ENCODE measurements around the gene CUX1.
A peak's percentile ranks its signal among the peaks of the same experiment; 100 is the strongest.

CUX1 gene

GRCh38 chr7:101923602-101923985 lies 106.2 kb downstream of the CUX1 start:
- Histone ChIP-seq H3K9me3 (no peaks in the 10 kb centered on the region), H3K4me3 (ENCODE audit: low read depth in 1 of 2, low read length in 1 of 2) (no peak overlapping the region), H3K27ac (no peak overlapping the region), H3K27me3 (no peaks in the 10 kb centered on the region), H3K36me3 (peaks cover 22% of the 10 kb centered on the region), H3K4me1 (ENCODE audit: control insufficient read depth in 1 of 2, insufficient read depth in 1 of 2, low read depth in 1 of 2, low read length in 1 of 2) (peaks cover 5 to 8% of the 10 kb centered on the region in 2 experiments)
- TF ChIP-seq CTCF (IDR thresholded peaks at IDR 0.05) = no peak

GRCh38 chr7:101924171-101924570 lies 106.7 kb downstream of the CUX1 start:
- Histone ChIP-seq H3K4me3 (ENCODE audit: low read depth in 1 of 2, low read length in 1 of 2) (no peak overlapping the region), H3K27ac (no peak overlapping the region), H3K27me3 (no peaks in the 10 kb centered on the region), H3K36me3 (peaks cover 16% of the 10 kb centered on the region), H3K9me3 (no peaks in the 10 kb centered on the region), H3K4me1 (ENCODE audit: control insufficient read depth in 1 of 2, insufficient read depth in 1 of 2, low read depth in 1 of 2, low read length in 1 of 2) (peaks cover 5 to 8% of the 10 kb centered on the region in 2 experiments)
- no peak for TF ChIP-seq CTCF (IDR thresholded peaks at IDR 0.05)

GRCh38 chr7:101926265-101926664 lies 108.8 kb downstream of the CUX1 start:
- Histone ChIP-seq H3K9me3 (no peaks in the 10 kb centered on the region), H3K27me3 (no peaks in the 10 kb centered on the region), H3K4me3 (ENCODE audit: low read depth in 1 of 2, low read length in 1 of 2) (no peak overlapping the region), H3K4me1 (ENCODE audit: control insufficient read depth in 1 of 2, insufficient read depth in 1 of 2, low read depth in 1 of 2, low read length in 1 of 2) (peaks cover 5 to 8% of the 10 kb centered on the region in 2 experiments), H3K27ac (no peak overlapping the region), H3K36me3 (peaks cover 10% of the 10 kb centered on the region)
- TF ChIP-seq CTCF (IDR thresholded peaks at IDR 0.05) = no peak

- peak overlapping the region; percentile 9 for H3K27ac ChIP-seq
- H3K27me3 ChIP-seq = no peaks in the 10 kb centered on the region
- no peak overlapping the region for H3K4me3 ChIP-seq (ENCODE audit: low read depth in 1 of 2, low read length in 1 of 2)
- H3K9me3 ChIP-seq = no peaks in the 10 kb centered on the region
- H3K4me1 ChIP-seq (ENCODE audit: control insufficient read depth in 1 of 2, insufficient read depth in 1 of 2, low read depth in 1 of 2, low read length in 1 of 2) = peaks cover 5 to 8% of the 10 kb centered on the region in 2 experiments
- TF ChIP-seq CTCF (IDR thresholded peaks at IDR 0.05) = no peak
- H3K36me3 ChIP-seq = peaks cover 10% of the 10 kb centered on the region
These were observed 110.0 kb downstream of the CUX1 start for GRCh38 chr7:101927389-101927788.

GRCh38 chr7:101927802-101928201 lies 110.4 kb downstream of the CUX1 start:
- no peak overlapping the region for H3K4me3 ChIP-seq (ENCODE audit: low read depth in 1 of 2, low read length in 1 of 2)
- H3K27me3 ChIP-seq = no peaks in the 10 kb centered on the region
- peak overlapping the region; percentile 9 for H3K27ac ChIP-seq

More at GRCh38 chr7:101927802-101928201, 110.4 kb downstream of the CUX1 start:
- H3K4me1 ChIP-seq (ENCODE audit: control insufficient read depth in 1 of 2, insufficient read depth in 1 of 2, low read depth in 1 of 2, low read length in 1 of 2) = peaks cover 5 to 8% of the 10 kb centered on the region in 2 experiments
- H3K9me3 ChIP-seq = no peaks in the 10 kb centered on the region
- TF ChIP-seq CTCF (IDR thresholded peaks at IDR 0.05) = no peak
- H3K36me3 ChIP-seq = peaks cover 10% of the 10 kb centered on the region

All from neutrophil (primary cell).